Activated gamma-delta T cell treated with Interleukin-2 at 50 U/mL for 16 hours (primary cell): Measurements from ENCODE around the gene THAP7.
"Not testable (repeated sequence)": the region's sequence is repeated elsewhere in the genome, so short reads cannot be mapped to it uniquely, and the experiment has no call there.

ENCODE experiments used
- DNase-seq: peaks from one replicate; pipeline ENCODE4 v3.0.0-alpha.2; 2020

Gene THAP7

GRCh38 chr22:20977019-20977418 is 24.9 kb downstream of the THAP7 start:
- DNase-seq, result no peak

GRCh38 chr22:20976291-20976877 is 25.5 kb downstream of the THAP7 start:
- no peak for DNase-seq

- no peak for DNase-seq
Measured at GRCh38 chr22:20975541-20976290, 26.2 kb downstream of the THAP7 start.

DNA sequence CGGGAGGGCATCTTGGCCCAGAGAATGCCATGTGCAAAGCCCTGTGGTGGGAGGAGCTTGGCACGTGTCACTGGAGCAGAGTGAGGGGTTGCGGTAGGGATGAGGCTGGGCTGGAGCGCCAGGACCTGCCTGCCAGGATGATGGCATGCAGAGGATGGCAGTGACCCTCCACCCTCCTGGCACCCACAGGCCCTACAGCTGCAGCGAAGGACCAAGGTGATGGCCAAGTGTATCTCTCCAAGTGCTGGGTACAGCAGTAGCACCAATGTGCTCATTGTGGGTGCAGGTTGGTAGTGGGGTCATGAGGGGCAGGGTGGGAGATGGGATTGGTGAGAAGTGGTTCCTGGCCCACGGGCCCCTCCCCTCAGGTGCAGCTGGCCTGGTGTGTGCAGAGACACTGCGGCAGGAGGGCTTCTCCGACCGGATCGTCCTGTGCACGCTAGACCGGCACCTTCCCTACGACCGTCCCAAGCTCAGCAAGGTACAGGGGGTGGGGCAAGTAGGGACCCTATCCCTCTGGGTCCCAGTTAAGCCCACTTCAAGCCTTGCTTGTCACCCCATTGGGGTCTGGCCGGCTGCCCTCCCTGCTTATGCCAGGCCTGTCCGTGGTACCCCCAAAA is 27.5 kb downstream of the THAP7 start:
- DNase-seq, result no peak

GRCh38 chr22:20973634-20974286 is 28.2 kb downstream of the THAP7 start:
- no peak for DNase-seq

- DNase-seq, result no peak
Measured at GRCh38 chr22:20972933-20973577, 28.9 kb downstream of the THAP7 start.

DNA sequence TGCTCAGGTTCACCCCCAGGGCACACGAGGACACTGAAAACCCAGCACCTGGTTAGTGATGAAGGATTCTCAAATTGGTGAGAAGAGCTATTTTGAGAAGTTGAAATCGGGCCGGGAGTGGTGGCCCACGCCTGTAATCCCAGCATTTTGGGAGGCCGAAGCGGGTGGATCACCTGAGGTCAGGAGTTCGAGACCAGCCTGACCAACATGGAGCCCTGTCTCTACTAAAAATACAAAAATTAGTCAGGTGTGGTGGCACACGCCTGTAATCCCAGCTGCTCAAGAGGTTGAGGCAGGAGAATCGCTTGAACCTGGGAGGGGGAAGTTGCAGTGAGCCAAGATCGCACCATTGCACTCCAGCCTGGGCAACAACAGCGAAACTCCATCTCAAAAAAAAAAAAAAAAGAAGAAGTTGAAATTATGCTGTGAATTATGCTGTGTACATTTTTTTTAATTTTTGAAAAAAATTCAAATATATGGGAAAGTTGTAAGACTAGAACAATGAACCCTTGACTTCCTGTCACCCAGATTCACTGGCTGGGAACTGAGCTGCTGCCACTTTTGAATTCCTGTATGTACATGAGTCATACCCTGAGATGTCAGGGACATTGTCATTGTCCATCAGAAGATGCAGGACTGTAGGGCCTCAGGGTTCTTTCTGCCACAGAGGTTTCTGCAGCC is 29.8 kb downstream of the THAP7 start:
- DNase-seq, result not testable (repeated sequence)

DNA sequence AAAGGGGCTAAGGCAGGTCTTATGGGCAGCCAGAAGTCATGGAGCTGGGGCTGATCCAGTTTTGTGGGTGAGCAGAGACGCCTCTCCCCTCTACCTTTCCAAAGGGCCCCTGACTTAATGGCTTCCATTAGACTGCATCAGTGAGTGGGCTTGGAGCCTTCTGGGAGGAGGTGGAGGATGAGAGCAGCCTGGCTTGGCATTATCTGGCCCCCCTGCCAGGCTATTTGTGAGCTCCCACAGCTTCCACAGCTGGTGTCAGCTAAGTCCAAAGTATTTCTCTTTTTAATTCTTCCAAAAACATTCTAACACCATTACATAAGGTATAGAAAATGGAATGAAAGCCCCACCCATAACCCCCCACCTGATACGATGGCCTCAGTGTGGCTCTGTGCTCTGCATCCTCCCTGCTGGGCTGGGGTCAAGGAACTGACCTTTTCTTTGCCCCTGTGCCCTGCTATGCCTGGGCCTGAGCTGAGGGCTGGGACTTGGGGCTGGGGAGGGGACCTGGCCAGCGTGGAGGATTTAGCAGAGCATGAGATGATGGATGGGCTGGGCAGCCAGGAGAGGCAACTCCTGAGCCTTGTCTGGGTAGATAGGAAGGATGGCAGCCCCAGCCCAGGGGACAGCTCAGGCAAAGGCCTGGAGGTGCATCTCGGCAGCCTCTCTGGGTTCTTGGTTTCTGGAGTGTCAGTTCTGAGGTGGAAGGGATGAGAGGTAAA is 30.8 kb downstream of the THAP7 start:
- no peak for DNase-seq

DNA sequence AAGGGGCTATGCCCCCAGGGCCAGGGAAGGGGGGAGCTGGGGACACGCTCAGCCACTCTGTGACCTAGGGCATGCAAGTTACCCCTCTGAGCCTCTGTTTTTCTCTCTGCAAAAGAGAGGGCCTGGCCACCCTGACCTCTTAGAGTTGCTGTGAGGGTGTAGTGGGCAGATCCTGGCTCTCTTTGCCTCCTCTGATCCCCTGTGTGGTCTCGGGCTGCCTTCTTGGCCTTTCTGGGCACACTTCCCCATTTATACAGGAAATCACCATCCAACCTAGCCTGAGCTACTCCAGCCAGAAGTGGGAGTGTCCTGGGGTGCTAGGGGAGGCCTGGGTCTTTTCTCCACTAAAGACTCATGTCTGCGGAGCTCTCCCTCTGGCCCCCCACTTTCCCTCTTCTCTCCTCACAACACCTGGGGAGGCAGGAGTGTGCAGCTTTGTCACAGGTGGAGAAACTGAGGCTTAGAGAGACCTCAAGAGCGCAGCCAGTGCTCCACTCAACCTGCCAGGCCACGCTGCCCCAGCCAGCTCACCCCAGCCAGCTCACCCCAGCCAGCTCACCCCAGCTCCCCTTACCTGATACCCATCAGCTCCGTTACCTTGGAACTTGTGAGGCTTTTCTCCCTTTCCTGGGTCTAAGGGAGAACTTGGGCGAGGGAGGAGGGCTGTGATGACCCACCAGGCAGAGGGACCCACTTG is 33.5 kb downstream of the THAP7 start:
- no peak for DNase-seq

GRCh38 chr22:20967697-20968211 is 34.2 kb downstream of the THAP7 start:
- DNase-seq, result no peak

GRCh38 chr22:20966883-20967696 is 34.8 kb downstream of the THAP7 start, which contains the start of gene AIFM3:
AIFM3 (plus strand) TSS chr22:20967255; CDS start chr22:20967945, 690 bp downstream.
- DNase-seq, result no peak

- no peak for DNase-seq
Measured at GRCh38 chr22:20965888-20966855, 35.7 kb downstream of the THAP7 start.

DNA sequence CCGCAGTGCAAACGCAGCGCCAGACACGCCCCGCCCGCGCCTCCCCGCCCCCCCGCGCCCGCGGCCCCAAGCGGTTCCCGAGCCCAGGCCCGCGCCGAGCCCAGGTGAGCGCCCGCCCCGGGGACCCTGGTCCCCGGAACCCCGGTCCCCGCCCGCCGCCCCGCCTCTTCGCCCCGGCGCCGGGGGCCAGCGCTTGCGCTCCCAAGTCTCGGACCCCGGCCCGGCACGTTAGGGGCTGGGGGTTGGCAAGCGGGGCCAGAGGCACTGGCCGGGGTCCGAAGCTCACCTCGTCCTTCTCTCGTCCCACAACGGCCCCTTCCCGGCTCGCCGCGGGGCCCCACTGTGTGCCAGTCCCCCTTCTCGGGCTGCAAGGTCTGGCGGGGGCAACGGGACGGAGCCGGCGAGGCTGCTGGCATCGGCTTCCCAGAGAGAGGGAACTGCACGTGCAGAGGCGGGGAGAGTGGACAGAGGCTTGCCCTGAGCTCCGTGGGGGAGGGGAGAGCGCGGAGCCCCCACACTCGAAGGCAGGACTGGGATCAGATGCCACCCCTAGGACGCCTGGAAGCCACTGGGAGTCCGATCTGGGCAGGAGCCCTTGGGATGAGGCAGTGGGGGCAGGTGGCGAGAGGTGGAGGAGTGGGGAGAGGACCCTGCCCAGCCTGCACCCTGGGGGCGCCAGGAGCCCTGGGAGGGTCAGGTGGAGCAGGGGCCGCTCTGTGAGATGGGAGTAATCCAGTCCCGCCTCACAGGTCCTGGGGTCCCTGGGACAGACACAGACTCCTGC is 36.6 kb downstream of the THAP7 start:
- DNase-seq, result no peak

- DNase-seq, result no peak
Measured at GRCh38 chr22:20964799-20965103, 37.2 kb downstream of the THAP7 start.

DNA sequence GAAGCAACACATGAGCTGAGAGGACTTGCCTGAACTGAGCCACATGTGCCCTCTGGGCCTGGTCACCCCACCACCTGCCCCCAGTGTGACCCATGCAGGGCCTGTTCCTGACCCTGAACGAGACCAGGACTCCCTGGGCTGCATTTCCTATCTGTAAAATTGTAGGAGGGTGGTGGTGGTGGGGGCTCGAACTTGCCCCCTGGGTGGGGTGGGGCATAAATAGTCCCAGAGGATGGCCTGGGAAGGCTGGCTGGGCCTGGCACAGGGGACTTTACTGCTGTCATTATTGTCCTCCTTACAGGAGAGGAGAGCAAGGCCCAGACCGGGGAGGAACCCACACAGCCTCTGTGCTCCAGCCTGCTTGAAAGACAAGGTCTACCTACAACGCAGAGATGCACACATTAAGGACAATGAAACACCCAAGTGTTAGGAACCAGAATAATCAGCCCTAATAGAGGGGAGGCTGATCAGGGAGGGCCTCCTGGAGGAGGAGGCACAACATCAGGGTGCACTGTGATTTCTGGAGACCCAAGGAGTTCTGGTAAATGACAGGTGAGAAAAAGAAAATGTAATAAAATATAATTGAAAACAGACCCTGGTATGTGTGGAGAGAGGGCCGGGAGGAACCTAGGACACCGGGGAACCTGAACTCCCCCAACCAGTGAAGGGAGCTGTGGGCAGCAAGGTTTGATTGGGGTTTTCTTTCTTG is 37.7 kb downstream of the THAP7 start:
- DNase-seq, result no peak

- DNase-seq, result no peak
Measured at GRCh38 chr22:20963201-20964052, 38.5 kb downstream of the THAP7 start.
